ENCODE data around the gene GPR25.

- TF ChIP-seq CTCF (IDR thresholded peaks at IDR 0.05; ENCODE audit: borderline replicate concordance, extremely low read depth, low read length, poor library complexity, severe bottlenecking) (no peak), EZH2 (IDR thresholded peaks at IDR 0.05; ENCODE audit: borderline replicate concordance, low read depth, low read length, severe bottlenecking) (no peak)
These were observed 33.9 kb upstream of the GPR25 start for GRCh38 chr1:200838676-200839445.
